Activated CD8-positive, alpha-beta memory T cell treated with anti-CD3 and anti-CD28 coated beads for 48 hours (primary cell): ENCODE measurements around the gene OR10G8.
A peak's percentile ranks its signal among the peaks of the same experiment; 100 is the strongest.
"Not testable (repeated sequence)": the region's sequence is repeated elsewhere in the genome, so short reads cannot be mapped to it uniquely, and the experiment has no call there.

ENCODE experiments used
- DNase-seq, 3 experiments: peaks; one replicate each; pipeline ENCODE4 v3.0.0-alpha.2; 2020; ENCODE audit warnings: low read depth in 2 of 3, low spot score in 2 of 3

The OR10G8 gene

DNA sequence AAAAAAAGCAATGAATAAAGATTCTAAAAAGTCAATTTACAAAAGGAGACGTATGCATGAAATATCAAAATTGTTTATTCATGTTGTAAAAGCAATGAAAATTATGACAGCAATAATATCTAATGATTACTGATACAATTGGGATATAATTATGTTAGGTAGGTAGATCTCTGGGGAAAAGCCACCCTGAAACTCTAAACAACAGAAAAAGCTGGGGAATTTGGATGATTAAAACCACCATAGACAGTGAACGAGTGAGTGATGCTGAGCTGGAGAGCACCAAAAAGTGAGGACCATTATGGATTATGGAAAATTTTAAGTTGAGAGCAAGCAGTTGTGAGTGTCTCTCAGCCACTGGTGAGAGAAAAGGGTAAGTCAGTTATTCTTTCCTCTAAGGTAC, at the start of gene OR10G8:
Gene OR10G8 (plus strand): TSS at position 301 of the 400 bp plus-strand sequence. CDS start 2,825 bp downstream, outside the sequence.
- DNase-seq, result no peak

- no peak for DNase-seq
Measured at GRCh38 chr11:123977731-123978347, 48.8 kb upstream of the OR10G8 start, which contains the start of gene OR10S1. TSS of gene OR10S1 (minus strand) at chr11:123977781. CDS start at chr11:123977664, 117 bp downstream.

DNA sequence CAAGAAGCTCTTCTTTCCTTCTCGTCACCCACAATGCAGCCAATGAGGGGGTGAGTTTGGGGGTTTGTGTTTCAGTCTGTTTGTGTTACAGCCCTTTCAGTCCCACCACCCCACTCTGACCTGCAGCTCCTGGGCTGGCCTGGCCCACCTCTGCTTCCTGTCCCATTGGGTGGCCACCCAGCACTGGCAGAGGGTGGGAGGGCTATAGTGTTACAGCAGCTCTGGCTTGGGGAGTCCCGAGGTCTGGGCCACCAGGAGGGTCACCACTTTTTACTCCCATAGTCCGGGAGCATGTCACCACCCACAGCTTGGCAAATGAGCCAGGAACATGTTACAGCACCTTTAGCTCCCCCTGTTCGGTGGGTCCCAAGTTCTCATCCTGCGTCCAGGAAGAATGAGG, 47.3 kb upstream of the OR10G8 start:
- no peak for DNase-seq

DNA sequence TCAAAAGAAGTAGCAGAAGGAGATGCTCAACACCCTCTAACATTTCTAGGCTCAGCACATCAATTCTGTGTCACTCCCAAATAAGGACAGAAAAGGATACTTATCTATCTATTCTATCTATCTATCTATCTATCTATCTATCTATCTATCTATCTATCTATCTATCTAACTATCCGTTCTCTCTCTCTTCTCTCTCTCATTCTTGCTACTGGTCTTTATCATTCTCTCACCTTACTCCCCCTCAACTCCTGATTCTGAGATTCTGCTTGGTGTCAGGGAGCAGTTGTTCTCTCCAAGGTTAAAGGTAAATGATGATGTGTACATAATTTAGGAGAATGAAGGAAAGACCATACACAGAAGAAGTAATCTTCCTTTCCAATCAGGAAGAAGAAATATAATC, 31.5 kb upstream of the OR10G8 start, which contains the start of gene OR10G6:
Gene OR10G6 (minus strand): TSS at position 43 of the 400 bp plus-strand sequence. CDS start 0 bp downstream, at position 43.
- DNase-seq, result no peak

- no peak for DNase-seq
Measured at GRCh38 chr11:124012697-124013096, 13.9 kb upstream of the OR10G8 start, which contains the start of gene OR10G4. TSS of gene OR10G4 (plus strand) at chr11:124012997. CDS start at chr11:124015575, 2,578 bp downstream.

DNA sequence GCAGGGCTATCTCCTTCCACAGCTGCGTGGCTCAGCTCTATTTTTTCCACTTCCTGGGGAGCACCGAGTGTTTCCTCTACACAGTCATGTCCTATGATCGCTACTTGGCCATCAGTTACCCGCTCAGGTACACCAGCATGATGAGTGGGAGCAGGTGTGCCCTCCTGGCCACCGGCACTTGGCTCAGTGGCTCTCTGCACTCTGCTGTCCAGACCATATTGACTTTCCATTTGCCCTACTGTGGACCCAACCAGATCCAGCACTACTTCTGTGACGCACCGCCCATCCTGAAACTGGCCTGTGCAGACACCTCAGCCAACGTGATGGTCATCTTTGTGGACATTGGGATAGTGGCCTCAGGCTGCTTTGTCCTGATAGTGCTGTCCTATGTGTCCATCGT, 10.8 kb upstream of the OR10G8 start:
- not testable (repeated sequence) for DNase-seq

GRCh38 chr11:124036666-124037065, 10.1 kb downstream of the OR10G8 start:
- DNase-seq, result no peak

- no peak for DNase-seq
Measured at GRCh38 chr11:124039557-124039956, 13.0 kb downstream of the OR10G8 start.

DNA sequence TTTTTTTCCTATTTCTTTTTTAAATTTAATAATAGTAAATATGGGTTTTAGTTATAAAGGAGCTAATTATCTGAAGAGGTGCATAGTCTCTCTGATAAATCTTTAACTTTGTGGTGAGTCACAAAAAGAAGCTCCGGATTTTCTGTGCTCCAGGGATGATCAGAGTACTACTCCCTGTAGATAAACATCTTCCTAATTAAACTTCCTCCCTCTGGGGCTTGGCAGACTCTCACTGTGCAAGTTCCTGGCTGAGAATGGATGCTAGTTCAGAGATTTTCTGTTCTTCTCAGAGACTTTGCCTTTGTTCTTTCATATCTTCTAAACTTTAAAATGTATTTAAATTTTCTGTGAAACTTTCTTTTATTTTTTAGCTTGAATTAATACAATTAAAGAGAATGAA, 14.7 kb downstream of the OR10G8 start, which contains the start of gene OR10G7:
Gene OR10G7 (minus strand): TSS at position 72 of the 400 bp plus-strand sequence. CDS start 2,324 bp downstream, outside the sequence.
- no peak for DNase-seq

DNA sequence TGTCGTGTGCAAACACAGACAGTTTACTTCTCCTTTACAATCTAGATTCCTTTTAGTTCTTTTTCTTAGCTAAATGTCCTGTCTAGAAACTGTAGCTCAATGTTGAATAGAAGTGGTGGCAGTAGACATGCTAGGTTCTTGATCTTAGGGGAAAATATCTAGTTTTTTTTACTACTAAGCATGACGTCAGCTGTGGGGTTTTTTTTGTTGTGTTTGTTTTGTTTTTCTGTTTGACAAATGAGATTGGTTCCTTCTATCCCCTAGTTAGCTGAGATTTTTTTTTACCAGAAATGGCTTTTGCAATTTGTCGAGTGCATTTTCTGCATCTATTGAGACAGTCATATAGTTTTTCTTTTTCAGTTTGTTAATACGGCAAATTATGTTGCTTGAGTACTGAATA, 16.8 kb downstream of the OR10G8 start:
- DNase-seq, result no peak

DNA sequence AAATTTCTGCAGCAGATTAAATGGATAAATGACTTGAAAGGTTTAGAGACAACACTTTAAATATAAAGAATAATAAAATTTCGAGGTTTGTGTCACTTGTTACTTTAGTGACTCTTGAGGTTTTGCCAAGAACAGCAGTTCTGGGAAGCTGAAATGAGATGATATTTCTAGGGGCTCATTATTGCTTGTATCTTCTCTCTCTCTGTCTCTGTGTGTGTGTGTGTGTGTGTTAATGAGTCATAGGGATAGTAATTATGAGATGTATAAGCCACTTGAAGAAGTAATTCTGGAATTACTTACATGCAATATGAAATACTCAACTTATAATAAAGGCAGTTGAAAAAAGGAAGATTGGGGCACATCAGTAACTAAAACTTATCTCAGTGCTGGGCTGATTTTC, 24.1 kb downstream of the OR10G8 start:
- DNase-seq, result no peak

- no peak for DNase-seq
Measured at GRCh38 chr11:124052966-124053365, 26.4 kb downstream of the OR10G8 start.

DNA sequence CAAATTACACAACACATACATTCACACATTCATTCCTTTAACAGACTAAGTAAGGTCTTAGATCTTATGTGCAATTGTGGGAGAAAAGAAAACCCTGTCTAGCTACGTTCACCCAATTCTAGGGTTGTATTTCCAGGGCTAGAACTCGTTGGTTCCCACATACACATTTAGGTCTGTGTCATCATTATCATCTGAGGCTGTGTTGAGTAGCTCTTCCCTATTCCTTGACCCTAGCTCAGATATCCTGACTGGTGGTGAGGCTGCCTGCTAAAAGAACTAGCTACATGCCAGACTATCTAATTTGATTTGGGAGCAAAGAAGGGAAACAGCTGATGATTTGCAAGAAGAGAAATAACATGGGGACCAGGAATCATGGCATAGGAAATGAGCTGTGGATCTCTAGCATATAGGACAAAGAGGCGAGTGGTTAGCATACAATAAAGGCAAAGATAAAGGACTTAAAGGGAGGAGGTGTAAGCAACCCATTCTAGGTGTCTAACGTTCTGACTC, 42.1 kb downstream of the OR10G8 start:
- DNase-seq, result no peak

DNA sequence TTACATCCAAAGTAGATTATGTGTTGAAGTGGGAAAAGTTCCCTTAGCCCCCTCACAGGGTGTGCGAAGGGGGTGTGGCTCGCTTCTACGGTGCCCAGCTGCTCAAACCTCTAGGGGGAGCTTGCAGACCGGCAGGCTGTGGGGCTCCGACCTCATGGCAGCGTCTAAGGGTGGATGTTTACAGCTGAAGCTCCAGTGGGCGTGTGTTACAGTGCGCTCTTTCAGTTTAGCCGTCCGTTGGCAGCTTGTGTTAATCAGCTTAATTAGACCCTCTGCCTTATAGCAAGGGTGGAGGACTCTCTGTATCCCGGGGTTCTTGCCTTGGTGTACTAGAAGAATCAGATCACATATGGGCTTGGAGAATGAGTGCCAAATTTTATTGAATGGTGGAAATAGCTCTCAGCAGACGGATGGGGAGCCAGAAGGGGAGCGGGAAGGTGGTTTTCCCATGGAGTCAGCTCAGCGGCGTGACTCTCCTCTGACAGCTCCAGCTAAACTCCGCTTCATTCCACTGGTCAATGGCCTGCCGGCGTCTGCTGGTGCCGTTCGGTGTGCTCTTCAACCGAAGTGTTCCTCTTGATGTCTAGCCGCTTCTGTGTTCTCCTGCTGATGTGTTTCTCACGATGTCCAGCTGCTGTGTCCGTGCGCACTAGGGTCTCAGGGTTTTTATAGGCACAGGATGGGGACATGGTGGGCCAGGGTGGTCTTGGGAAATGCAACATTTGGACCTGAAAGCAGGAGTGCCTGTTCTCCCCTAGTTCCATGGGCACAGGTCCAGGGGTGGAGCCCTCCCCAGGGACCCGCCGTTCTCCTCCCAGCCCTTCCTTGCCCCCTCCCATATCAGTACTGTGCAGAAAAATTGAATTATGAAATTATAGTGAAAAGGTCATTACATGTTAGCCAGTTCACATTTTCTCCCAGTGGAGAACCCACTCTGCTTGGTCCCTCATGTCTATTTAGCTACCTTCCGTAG, 43.1 kb downstream of the OR10G8 start:
- DNase-seq, result peak in 2 of 3 experiments; percentile 13 to 17

DNA sequence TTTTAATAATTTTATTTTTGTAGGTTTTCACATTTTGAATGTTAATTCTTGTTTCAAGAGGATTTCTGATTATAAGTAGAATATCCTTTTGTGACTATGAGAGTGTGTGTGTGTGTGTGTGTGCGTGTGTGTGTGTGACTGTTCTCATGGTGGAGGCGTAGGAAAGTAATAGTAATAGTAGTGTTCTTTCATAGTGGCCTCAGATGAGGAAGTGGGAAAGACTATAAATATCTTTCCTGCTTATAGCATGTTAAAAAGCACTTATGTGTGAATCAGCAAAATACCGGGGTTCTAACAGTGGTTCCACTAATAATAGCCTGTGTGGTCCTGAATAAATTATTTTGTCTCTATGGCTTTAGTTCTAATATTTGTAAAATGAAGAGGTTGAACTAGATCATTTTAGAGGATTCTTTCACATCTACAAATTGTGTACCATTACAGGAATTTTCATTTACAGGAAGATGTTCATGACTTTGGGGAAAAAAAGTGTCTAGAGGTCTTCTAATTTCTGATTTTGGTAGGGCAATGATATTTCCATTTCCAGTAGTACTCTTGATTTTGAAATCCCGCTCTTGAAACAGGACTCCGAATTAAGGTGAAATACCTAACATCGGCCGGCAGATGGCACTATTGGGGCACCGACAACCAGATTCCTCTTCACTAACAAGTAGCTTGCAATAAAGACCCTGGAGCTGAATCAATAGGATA, 44.5 kb downstream of the OR10G8 start:
- DNase-seq, result peak; percentile 12 to 39 (median 30)

DNA sequence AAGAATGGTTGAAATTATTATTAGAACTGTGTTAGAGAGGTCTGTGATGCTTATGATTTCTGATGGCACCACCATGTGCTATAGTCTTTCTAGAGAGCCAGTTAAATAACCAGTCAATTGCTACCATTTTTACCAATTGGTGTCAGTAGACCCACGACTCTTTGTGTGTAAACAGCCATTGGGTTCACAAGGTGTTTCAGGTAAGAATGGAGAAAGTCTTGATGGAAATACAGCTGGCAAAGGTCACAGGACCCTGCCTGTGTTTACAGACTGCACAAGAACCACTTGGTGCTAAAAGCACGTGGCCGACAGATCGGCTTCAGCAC, 45.0 kb downstream of the OR10G8 start:
- DNase-seq, result no peak

DNA sequence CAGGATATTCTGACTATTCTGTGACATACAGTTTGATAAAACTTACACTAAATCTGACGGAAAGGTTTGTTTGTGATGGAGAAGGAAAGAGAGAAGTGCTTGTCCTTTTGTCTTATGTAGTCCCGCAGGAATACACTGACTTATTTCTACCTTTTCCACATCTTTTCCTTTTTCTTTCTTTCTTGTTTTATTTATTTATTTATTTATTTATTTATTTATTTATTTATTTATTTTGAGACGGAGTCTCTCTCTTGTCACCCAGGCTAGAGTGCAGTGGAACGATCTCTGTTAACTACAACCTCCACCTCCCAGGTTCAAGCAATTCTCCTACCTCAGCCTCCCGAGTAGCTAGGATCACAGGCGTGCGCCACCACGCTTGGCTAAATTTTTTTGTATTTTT, 45.5 kb downstream of the OR10G8 start:
- no peak for DNase-seq

- no peak for DNase-seq
Measured at GRCh38 chr11:124074554-124074953, 48.0 kb downstream of the OR10G8 start.

GRCh38 chr11:124075492-124075840, 48.9 kb downstream of the OR10G8 start:
- DNase-seq, result no peak

DNA sequence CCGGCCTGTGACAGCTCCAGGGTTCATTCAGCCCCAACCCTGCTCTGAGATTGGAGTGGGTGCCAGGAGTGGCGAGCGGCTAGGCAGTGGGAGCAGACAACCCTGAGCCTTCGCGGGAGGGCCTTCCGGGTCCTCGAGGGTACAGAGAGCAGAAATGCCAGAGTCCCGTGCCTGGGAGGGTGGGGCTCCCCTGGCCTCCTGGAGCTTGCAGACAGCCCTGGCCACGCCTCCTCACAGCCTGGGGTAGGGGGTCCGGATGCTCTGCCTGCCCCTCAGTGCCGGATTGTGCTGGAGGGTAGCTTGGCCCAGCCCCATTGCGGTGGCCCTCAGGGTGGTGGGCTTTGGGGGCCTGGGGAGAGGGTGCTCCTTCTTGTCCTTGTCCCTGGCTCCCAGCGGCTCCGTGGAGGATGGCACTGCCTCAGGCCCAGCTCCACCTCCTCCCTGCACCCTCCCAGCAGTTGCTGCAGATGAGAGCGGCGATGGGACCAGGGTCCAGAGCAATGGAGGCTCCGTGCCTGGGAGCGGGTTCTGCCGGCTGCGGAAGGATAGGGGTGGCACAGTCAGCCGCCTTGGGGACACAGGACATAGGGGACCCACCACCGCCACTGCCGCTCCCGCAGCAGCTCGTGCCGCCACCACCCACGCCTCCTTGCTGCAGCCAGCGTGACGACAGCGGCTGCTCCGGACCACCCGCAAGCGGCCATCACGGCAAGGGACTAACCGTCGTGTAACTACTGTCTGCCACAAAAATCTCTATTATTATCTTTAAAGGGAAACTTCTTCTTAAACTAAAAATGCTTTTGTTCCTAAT, 49.4 kb downstream of the OR10G8 start:
- no peak for DNase-seq
